IMR-90 (cell line): ENCODE results near the gene PPIB. TPM values are rescaled to one million over a fixed set of nuclear protein-coding genes. Genes with fewer than 3 reads are reported as not detected.
"Not testable (repeated sequence)": the region's sequence is repeated elsewhere in the genome, so short reads cannot be mapped to it uniquely, and the experiment has no call there.

Experiments
- ATAC-seq: fragments of 200-7000 bp; cut with Tn5 transposase; 2 replicates; pipeline ENCODE4 v1.9.1; 2020; ENCODE audit warnings: low read depth, mild to moderate bottlenecking, moderate library complexity
- BruUV-seq: library from RNA; stranded (reverse); fragments of 400-500 nt; replicated peaks from 2 replicates; lab custom pipeline; 2021; lab: Mats Ljungman, UMichigan
- CTCF ChIA-PET: fragments of 300-600 bp; formaldehyde crosslinking; extraction: SDS; loops from one replicate; lab custom pipeline; 2021; ENCODE audit warnings: antibody characterized with exemption; lab: Yijun Ruan, JAX
- POLR2A ChIA-PET: fragments of 300-600 bp; sonication (Branson Sonifier 250); formaldehyde crosslinking; loops from one replicate; lab custom pipeline; 2022; ENCODE audit warnings: antibody characterized with exemption; ENCODE audit not compliant: unreplicated experiment; lab: Charles Lee
- DNase-seq: peaks from one replicate; pipeline ENCODE4 v3.0.0; 2013
- H2AFZ ChIP-seq: replicated peaks from 2 replicates; pipeline ENCODE3; 2013; ENCODE audit warnings: low read length, mild to moderate bottlenecking; ENCODE audit not compliant: poor library complexity
- H2AK5ac ChIP-seq: 2 replicates; pipeline ENCODE4 v1.6.1; 2013; ENCODE audit warnings: low read depth, low read length, inconsistent platforms
- H2AK9ac ChIP-seq: replicated peaks from 2 replicates; pipeline ENCODE3; 2013; ENCODE audit warnings: mild to moderate bottlenecking, low read depth, low read length, moderate library complexity; ENCODE audit not compliant: poor library complexity
- H2BK120ac ChIP-seq: 2 replicates; pipeline ENCODE4 v1.6.1; 2013; ENCODE audit warnings: low read depth, low read length, inconsistent platforms
- H2BK15ac ChIP-seq: 3 replicates; pipeline ENCODE4 v1.6.1; 2013; ENCODE audit warnings: low read depth, low read length, inconsistent platforms
- H2BK20ac ChIP-seq: 2 replicates; pipeline ENCODE4 v1.6.1; 2013; ENCODE audit warnings: low read depth, mild to moderate bottlenecking, inconsistent platforms, low read length, moderate library complexity
- H2BK5ac ChIP-seq: 2 replicates; pipeline ENCODE4 v1.6.1; 2013; ENCODE audit warnings: mild to moderate bottlenecking, low read depth, low read length, inconsistent platforms; ENCODE audit not compliant: poor library complexity, severe bottlenecking
- H3K14ac ChIP-seq: replicated peaks from 2 replicates; pipeline ENCODE4 v1.6.1; 2013; ENCODE audit warnings: low read depth, low read length, inconsistent platforms
- H3K18ac ChIP-seq: 2 replicates; pipeline ENCODE4 v1.6.1; 2013; ENCODE audit warnings: low read depth, low read length, control low read depth
- H3K23ac ChIP-seq: 2 replicates; pipeline ENCODE4 v1.6.1; 2013; ENCODE audit warnings: low read depth, low read length, inconsistent platforms
- H3K27ac ChIP-seq: 2 replicates; pipeline ENCODE4 v1.5.1; 2013; ENCODE audit warnings: mild to moderate bottlenecking, control low read depth, low read length; ENCODE audit not compliant: insufficient read depth
- H3K27me3 ChIP-seq: 2 replicates; pipeline ENCODE4 v1.6.1; 2013; ENCODE audit warnings: low read length; ENCODE audit not compliant: control insufficient read depth, insufficient read depth
- H3K36me3 ChIP-seq: 2 replicates; pipeline ENCODE4 v1.6.1; 2013; ENCODE audit warnings: low read length, mixed read lengths; ENCODE audit not compliant: control insufficient read depth, insufficient read depth
- H3K4ac ChIP-seq: 2 replicates; pipeline ENCODE4 v1.6.1; 2013; ENCODE audit warnings: low read depth, low read length, inconsistent platforms
- H3K4me1 ChIP-seq: 2 replicates; pipeline ENCODE4 v1.6.1; 2013; ENCODE audit warnings: low read length, mixed read lengths; ENCODE audit not compliant: control insufficient read depth, insufficient read depth
- H3K4me2 ChIP-seq: 2 replicates; pipeline ENCODE4 v1.6.1; 2013; ENCODE audit warnings: low read depth, mild to moderate bottlenecking, control low read depth, low read length, moderate library complexity
- H3K4me3 ChIP-seq: 2 replicates; pipeline ENCODE4 v1.5.1; 2013; ENCODE audit warnings: low read depth, mild to moderate bottlenecking, control low read depth, low read length, moderate library complexity; ENCODE audit not compliant: insufficient read depth
- H3K56ac ChIP-seq: 2 replicates; pipeline ENCODE4 v1.6.1; 2013; ENCODE audit warnings: low read length, inconsistent platforms; ENCODE audit not compliant: insufficient read depth; ENCODE audit errors: extremely low read depth
- H3K79me1 ChIP-seq, 2 experiments: 2 replicates each; pipeline ENCODE4 v1.6.1; 2013; ENCODE audit warnings: low read length in 2 of 2, inconsistent platforms in 1 of 2, low read depth in 1 of 2
- H3K9ac ChIP-seq: 2 replicates; pipeline ENCODE4 v1.6.1; 2013; ENCODE audit warnings: low read depth, low read length, control low read depth
- H3K9me1 ChIP-seq: 2 replicates; pipeline ENCODE4 v1.6.1; 2013; ENCODE audit warnings: low read length, inconsistent platforms; ENCODE audit not compliant: insufficient read depth
- H3K9me3 ChIP-seq: 2 replicates; pipeline ENCODE4 v1.6.1; 2013; ENCODE audit warnings: low read length; ENCODE audit not compliant: control insufficient read depth, insufficient read depth
- H4K20me1 ChIP-seq: 2 replicates; pipeline ENCODE4 v1.6.1; 2013; ENCODE audit warnings: low read length, inconsistent platforms; ENCODE audit not compliant: insufficient read depth
- H4K5ac ChIP-seq: 2 replicates; pipeline ENCODE4 v1.6.1; 2013; ENCODE audit warnings: mild to moderate bottlenecking, low read depth, low read length, control low read depth
- H4K8ac ChIP-seq, 2 experiments: 2 replicates each; pipeline ENCODE4 v1.6.1; 2013; ENCODE audit warnings: low read depth in 2 of 2, low read length in 2 of 2, control low read depth in 1 of 2, inconsistent platforms in 1 of 2
- H4K91ac ChIP-seq: 2 replicates; pipeline ENCODE4 v1.6.1; 2013; ENCODE audit warnings: low read depth, low read length, inconsistent platforms; ENCODE audit not compliant: insufficient read depth
- WGBS, 2 experiments: methylation state at CpG; one replicate each; pipeline versions ENCODE4 v1.1.5 to v1.1.7; 2013; ENCODE audit warnings: missing lambda C conversion rate in 2 of 2; ENCODE audit not compliant: insufficient read length in 1 of 2; ENCODE audit errors: extremely low coverage in 2 of 2; 5-methylcytosine and 5-hydroxymethylcytosine counted together
- dilution Hi-C: fragments of 300-500 bp; cut with HindIII; formaldehyde crosslinking; loops from one replicate; pipeline ENCODE4 v1.14.3; 2018; ENCODE audit warnings: low sequenced_read_pairs; ENCODE audit not compliant: unreplicated experiment
- in situ Hi-C: fragments of 300-500 bp; cut with MboI; formaldehyde crosslinking; loops from 3 replicates; pipeline ENCODE4 v1.14.3; 2019; ENCODE audit warnings: low sequenced_read_pairs, inconsistent platforms, mixed read lengths
- intact Hi-C: fragments of 100-400 bp; cut with micrococcal nuclease; formaldehyde crosslinking; loops from 2 replicates; pipeline ENCODE4 v1.10.0; 2022
- polyA plus RNA-seq, 3 experiments: library from polyadenylated mRNA; depleted of rRNA; stranded (reverse); fragments of >200 nt; gene quantifications; 2 replicates each; pipeline ENCODE4 v1.2.3, GENCODE V29; 2012; ENCODE audit warnings: low replicate concordance in 1 of 3
- total RNA-seq: library from RNA; depleted of rRNA; stranded (reverse); fragments of >200 nt; gene quantifications from 2 replicates; pipeline ENCODE4 v1.2.3, GENCODE V29; 2012

PPIB gene
- total and polyA plus RNA-seq, 2 of the 4 experiments (the other 2 are of a cell fraction) = 1,358 to 1,682 TPM

DNA sequence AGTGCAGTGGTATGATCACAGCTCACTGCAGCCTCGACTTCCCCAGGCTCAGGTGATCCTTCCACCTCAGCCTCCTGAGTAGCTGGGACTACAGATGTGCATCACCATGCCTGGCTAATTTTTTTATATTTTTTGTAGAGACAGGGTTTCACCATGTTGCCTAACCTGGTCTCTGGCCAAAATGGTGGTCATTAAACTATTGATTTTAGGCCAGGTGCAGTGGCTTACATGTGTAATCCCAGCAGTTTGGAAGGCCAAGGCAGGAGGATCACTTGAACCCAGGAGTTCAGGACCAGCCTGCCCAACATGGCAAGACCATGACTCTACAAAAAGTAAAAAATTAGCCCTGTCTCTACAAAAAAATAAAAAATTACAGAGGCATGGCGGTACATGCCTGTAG lies 42.5 kb downstream of the PPIB start:
- H4K8ac ChIP-seq, H3K18ac ChIP-seq, H4K91ac ChIP-seq, dilution Hi-C loops, BruUV-seq, H2BK120ac ChIP-seq, intact Hi-C loops, H3K9me3 ChIP-seq, DNase-seq, H3K4ac ChIP-seq, ATAC-seq, H2AK5ac ChIP-seq, CTCF ChIA-PET, H3K9me1 ChIP-seq, H3K14ac ChIP-seq, POLR2A ChIA-PET, H3K4me1 ChIP-seq, H3K27me3 ChIP-seq, H2BK20ac ChIP-seq, H3K9ac ChIP-seq, in situ Hi-C loops, H3K56ac ChIP-seq, H3K27ac ChIP-seq, H3K4me3 ChIP-seq, H4K5ac ChIP-seq, H3K23ac ChIP-seq, H2BK15ac ChIP-seq, H4K20me1 ChIP-seq, H3K4me2 ChIP-seq, H2AFZ ChIP-seq, H2AK9ac ChIP-seq, H2BK5ac ChIP-seq: not testable (repeated sequence)
- Histone ChIP-seq H3K36me3 (peaks cover 46% of the 10 kb centered on the region), H3K79me1 (peaks cover 16 to 20% of the 10 kb centered on the region in 2 experiments)
- no CpG with 5 or more reads among the region's 2 CpGs for WGBS, 2 experiments
